Activated T-helper 17 cell treated with anti-CD3 and anti-CD28 coated beads, Interleukin-2, amount 50 U/mL, for 72 hours (primary cell): ENCODE measurements around the gene ITPKB. TPM values are rescaled to one million over a fixed set of nuclear protein-coding genes. Genes with fewer than 3 reads are reported as not detected.
A peak's percentile ranks its signal among the peaks of the same experiment; 100 is the strongest.

ENCODE experiments used
- ATAC-seq: fragments of 150-1000 bp; cut with Tn5 transposase; replicated peaks from 2 replicates; pipeline ENCODE4 v1.10.0; 2021; ENCODE audit warnings: mild to moderate bottlenecking, moderate library complexity
- H3K27ac Mint-ChIP-seq: one replicate; pipeline ENCODE4 v1.8.0; 2022; ENCODE audit warnings: mixed read lengths
- H3K27me3 Mint-ChIP-seq: one replicate; pipeline ENCODE4 v1.8.0; 2022; ENCODE audit warnings: mixed read lengths
- H3K36me3 Mint-ChIP-seq: one replicate; pipeline ENCODE4 v1.8.0; 2022; ENCODE audit warnings: low read depth, mild to moderate bottlenecking, mixed read lengths
- H3K4me1 Mint-ChIP-seq: one replicate; pipeline ENCODE4 v1.8.0; 2022; ENCODE audit warnings: mixed read lengths
- H3K4me3 Mint-ChIP-seq: one replicate; pipeline ENCODE4 v1.8.0; 2022; ENCODE audit warnings: mild to moderate bottlenecking, mixed read lengths
- H3K9me3 Mint-ChIP-seq: one replicate; pipeline ENCODE4 v1.8.0; 2022; ENCODE audit warnings: mixed read lengths
- total RNA-seq, 2 donors: library from RNA; stranded (reverse); gene quantifications; one replicate each; pipeline ENCODE4 v1.2.3, GENCODE V29; 2022

ITPKB gene
- total RNA-seq, 2 donors from 2014 or later, result 30.1 to 39.2 TPM

GRCh38 chr1:226743259-226743658, 4.2 kb upstream of the ITPKB start:
- no peaks in the 10 kb centered on the region for H3K9me3 Mint-ChIP-seq
- no peak overlapping the region for H3K27ac Mint-ChIP-seq
- H3K27me3 Mint-ChIP-seq, result no peaks in the 10 kb centered on the region
- peaks cover 4% of the 10 kb centered on the region for H3K4me1 Mint-ChIP-seq
- H3K4me3 Mint-ChIP-seq, result no peak overlapping the region
- ATAC-seq, result no peak
- H3K36me3 Mint-ChIP-seq, result peaks cover 8% of the 10 kb centered on the region

GRCh38 chr1:226741009-226741408, 1.9 kb upstream of the ITPKB start:
- no peak overlapping the region for H3K27ac Mint-ChIP-seq
- peak overlapping the region; percentile 41 for H3K4me3 Mint-ChIP-seq
- no peak for ATAC-seq
- H3K4me1 Mint-ChIP-seq, result peaks cover 4% of the 10 kb centered on the region
- H3K27me3 Mint-ChIP-seq, result no peaks in the 10 kb centered on the region
- no peaks in the 10 kb centered on the region for H3K9me3 Mint-ChIP-seq
- peaks cover 19% of the 10 kb centered on the region for H3K36me3 Mint-ChIP-seq

- H3K4me3 Mint-ChIP-seq, result peak overlapping the region; percentile 83
- H3K4me1 Mint-ChIP-seq, result peaks cover 5% of the 10 kb centered on the region
- H3K27me3 Mint-ChIP-seq, result no peaks in the 10 kb centered on the region
- H3K27ac Mint-ChIP-seq, result peak overlapping the region; percentile 94
- H3K9me3 Mint-ChIP-seq, result no peaks in the 10 kb centered on the region
- no peak for ATAC-seq
- peaks cover 32% of the 10 kb centered on the region for H3K36me3 Mint-ChIP-seq
These were observed 599 bp upstream of the ITPKB start for GRCh38 chr1:226739696-226740065.

DNA sequence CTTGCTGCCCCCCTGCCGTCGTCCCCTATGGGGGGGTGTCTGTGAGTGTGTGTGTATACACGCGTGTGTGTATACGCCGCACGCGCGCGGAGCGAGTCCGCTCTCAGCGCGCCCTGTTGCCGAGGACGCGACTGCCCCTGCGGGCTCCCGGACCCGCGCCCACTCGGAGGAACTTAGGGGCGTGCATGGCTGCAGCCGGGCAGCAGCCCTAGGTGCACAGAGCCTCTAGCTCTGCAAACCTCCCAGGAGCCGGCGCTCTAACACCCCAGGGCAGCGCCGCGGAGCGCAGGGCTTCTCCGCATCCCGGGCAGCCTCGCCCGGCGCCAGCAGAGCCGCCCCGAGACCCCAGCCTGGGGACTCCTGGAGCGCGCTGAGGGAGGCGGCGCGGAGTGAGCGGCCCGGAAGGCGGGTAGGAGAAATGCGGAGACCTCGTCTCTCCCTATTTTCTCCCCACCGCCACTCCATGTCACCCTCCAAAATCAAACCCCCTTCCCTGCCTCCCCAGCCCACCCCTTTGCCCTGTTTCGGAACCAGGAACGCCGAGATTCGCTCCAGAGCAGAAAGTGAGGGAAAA, 574 bp downstream of the ITPKB start:
- H3K4me3 Mint-ChIP-seq, result peak overlapping the region; percentile 83
- peaks cover 44% of the 10 kb centered on the region for H3K36me3 Mint-ChIP-seq

DNA sequence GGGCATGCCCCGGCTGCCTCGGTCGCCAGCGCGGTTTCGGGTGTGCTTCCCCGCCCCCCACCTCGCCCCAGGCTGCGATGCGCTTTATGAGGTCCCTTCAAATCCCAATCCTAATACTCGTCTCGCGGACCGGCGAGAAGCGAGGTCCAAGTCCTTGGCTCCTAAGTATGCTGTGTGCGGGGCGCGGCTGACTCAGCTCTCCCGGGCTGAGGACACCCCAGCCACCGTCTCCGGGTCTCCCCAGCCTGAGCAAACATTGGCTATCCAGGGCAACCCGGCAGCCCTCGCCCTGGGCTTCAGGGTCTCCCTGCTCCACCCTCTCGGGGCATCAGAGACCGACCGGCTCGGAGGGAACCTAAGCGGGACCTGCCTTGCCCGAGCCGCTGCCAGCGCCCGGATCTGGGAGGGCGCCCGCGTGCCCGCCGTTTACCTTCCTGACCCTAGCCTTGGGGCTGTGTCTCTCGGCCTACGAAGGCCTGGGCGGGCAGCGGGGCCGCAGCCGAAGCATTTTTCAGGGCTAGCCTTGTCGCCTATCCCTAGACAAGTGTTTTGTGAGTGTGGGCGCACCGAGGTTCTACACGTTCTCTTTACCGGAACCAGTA, 1.2 kb downstream of the ITPKB start:
- Mint-ChIP-seq H3K36me3 (peaks cover 50% of the 10 kb centered on the region), H3K4me3 (peak overlapping the region; percentile 83), H3K4me1 (peaks cover 16% of the 10 kb centered on the region), H3K9me3 (no peaks in the 10 kb centered on the region), H3K27ac (no peak overlapping the region), H3K27me3 (no peaks in the 10 kb centered on the region)
- peak; percentile 37 for ATAC-seq

More for the DNA sequence above, 574 bp downstream of the ITPKB start:
- Mint-ChIP-seq H3K4me1 (peaks cover 13% of the 10 kb centered on the region), H3K27me3 (no peaks in the 10 kb centered on the region), H3K9me3 (no peaks in the 10 kb centered on the region), H3K27ac (peak overlapping the region; percentile 94)
- ATAC-seq, result peak; percentile 20

DNA sequence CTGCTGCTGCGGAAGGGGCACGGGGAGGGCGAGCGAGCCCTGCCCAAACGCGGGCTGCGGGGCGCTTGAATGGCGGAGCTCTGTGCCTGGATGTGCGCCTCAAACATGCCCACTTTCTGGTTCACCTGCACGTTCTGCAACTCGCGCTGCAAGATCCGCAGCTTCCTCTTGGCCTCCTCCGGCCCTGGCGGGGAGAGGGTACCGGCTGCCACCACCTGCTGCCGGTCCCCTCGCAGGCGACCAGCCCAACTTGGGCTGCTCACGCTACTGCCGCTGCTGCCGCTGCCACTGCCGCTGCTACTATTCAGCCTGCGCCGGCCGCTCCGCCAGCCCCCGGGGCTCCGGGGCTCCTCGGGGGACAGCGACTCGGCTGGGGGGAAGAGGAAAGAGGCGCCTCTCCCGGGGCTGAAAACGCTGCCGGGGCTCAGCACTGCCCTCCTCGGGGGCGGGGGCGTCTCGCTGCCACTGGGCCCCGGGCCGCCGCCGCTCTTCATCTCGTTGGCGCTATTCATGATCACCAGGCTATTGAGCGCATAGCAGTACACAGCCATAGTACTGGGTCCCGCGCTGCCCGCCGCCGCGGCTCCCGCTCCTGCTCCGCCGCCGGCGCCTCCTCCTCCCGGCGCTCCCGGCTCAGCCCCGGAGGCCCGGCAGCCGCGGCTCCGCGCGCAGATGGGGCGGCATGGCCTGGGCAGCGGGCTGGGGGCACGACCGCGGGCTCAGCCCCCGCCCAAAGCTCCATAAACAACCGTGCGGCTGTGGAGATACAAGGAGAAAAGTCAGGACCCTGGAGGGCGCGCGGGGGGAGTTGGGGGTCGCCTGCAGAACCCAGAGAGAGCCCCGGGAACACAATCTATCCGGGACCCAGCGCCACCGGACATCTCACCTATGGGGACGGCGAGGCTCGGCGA, 1.9 kb downstream of the ITPKB start:
- peak; percentile 35 for ATAC-seq
- no peaks in the 10 kb centered on the region for H3K9me3 Mint-ChIP-seq
- peak overlapping the region; percentile 92 for H3K27ac Mint-ChIP-seq
- H3K4me3 Mint-ChIP-seq, result peak overlapping the region; percentile 83
- no peaks in the 10 kb centered on the region for H3K27me3 Mint-ChIP-seq
- peaks cover 20% of the 10 kb centered on the region for H3K4me1 Mint-ChIP-seq
- peaks cover 57% of the 10 kb centered on the region for H3K36me3 Mint-ChIP-seq

GRCh38 chr1:226736001-226736907, 2.8 kb downstream of the ITPKB start:
- H3K4me3 Mint-ChIP-seq, result peak overlapping the region; percentile 83
- H3K36me3 Mint-ChIP-seq, result peaks cover 66% of the 10 kb centered on the region
- no peaks in the 10 kb centered on the region for H3K27me3 Mint-ChIP-seq
- peaks cover 25% of the 10 kb centered on the region for H3K4me1 Mint-ChIP-seq
- ATAC-seq, result peak; percentile 7
- H3K9me3 Mint-ChIP-seq, result no peaks in the 10 kb centered on the region
- peak overlapping the region; percentile 92 for H3K27ac Mint-ChIP-seq

- no peak for ATAC-seq
- Mint-ChIP-seq H3K36me3 (peaks cover 73% of the 10 kb centered on the region), H3K27ac (peak overlapping the region; percentile 92), H3K4me3 (peak overlapping the region; percentile 83), H3K9me3 (no peaks in the 10 kb centered on the region), H3K4me1 (peaks cover 31% of the 10 kb centered on the region), H3K27me3 (no peaks in the 10 kb centered on the region)
These were observed 3.5 kb downstream of the ITPKB start for GRCh38 chr1:226735576-226735975.

GRCh38 chr1:226734611-226735153, 4.4 kb downstream of the ITPKB start:
- peak overlapping the region; percentile 92 for H3K27ac Mint-ChIP-seq
- H3K36me3 Mint-ChIP-seq, result peaks cover 82% of the 10 kb centered on the region
- ATAC-seq, result peak; percentile 26

DNA sequence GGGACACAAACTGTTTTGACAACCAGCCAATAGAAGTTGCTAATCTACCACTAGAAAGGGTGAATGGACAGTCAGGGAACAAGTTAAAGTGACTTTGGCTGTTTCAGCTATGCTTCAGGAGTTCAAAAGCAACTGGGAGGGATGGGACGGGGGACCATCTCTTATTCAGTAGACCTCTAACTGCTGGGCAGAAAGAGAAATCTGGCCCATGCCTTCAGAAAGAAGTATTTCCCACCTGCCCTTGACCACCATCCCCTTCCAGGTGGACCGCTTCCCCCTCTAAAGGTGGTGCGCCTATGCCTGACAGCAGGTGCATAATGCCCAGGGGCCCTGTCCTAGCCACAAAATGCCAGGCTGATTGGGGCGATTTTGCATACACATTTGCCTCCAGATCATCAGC, 5.2 kb downstream of the ITPKB start:
- ATAC-seq, result no peak
- no peaks in the 10 kb centered on the region for H3K9me3 Mint-ChIP-seq
- H3K36me3 Mint-ChIP-seq, result peaks cover 83% of the 10 kb centered on the region
- peak overlapping the region; percentile 83 for H3K4me3 Mint-ChIP-seq
- peaks cover 30% of the 10 kb centered on the region for H3K4me1 Mint-ChIP-seq
- H3K27me3 Mint-ChIP-seq, result no peaks in the 10 kb centered on the region
- peak overlapping the region; percentile 92 for H3K27ac Mint-ChIP-seq

More at GRCh38 chr1:226734611-226735153, 4.4 kb downstream of the ITPKB start:
- Mint-ChIP-seq H3K4me3 (peak overlapping the region; percentile 83), H3K9me3 (no peaks in the 10 kb centered on the region), H3K4me1 (peaks cover 28% of the 10 kb centered on the region), H3K27me3 (no peaks in the 10 kb centered on the region)

- Mint-ChIP-seq H3K27me3 (no peaks in the 10 kb centered on the region), H3K27ac (peak overlapping the region; percentile 92), H3K9me3 (no peaks in the 10 kb centered on the region), H3K4me1 (peaks cover 36% of the 10 kb centered on the region), H3K36me3 (peaks cover 88% of the 10 kb centered on the region), H3K4me3 (peak overlapping the region; percentile 83)
- ATAC-seq, result no peak
These were observed 5.8 kb downstream of the ITPKB start for GRCh38 chr1:226733304-226733703.

DNA sequence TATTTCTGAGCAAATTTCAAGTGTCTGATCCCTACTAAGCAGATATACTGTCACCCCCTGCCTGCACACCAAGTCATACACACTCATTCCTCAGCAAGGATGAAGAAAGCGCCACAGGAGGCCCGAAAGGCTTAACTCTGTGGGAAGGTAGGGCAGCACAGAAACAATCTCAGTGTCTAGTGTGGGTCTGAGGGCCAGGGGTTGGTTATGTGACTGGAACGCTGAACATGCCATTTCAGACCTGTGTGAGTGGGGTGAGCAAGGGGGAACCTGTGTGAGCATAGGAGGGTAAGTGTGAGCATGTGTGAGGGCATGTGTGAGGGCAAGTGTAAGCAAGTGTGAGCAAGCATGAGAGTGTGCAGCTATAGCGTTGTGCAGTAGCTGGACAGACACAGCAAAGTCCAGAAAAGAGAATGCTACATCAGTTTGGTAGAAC, 6.2 kb downstream of the ITPKB start:
- Mint-ChIP-seq H3K27ac (peak overlapping the region; percentile 92), H3K4me1 (peaks cover 40% of the 10 kb centered on the region), H3K36me3 (peaks cover 92% of the 10 kb centered on the region), H3K9me3 (no peaks in the 10 kb centered on the region), H3K4me3 (peak overlapping the region; percentile 83), H3K27me3 (no peaks in the 10 kb centered on the region)
- ATAC-seq, result peak; percentile 25

DNA sequence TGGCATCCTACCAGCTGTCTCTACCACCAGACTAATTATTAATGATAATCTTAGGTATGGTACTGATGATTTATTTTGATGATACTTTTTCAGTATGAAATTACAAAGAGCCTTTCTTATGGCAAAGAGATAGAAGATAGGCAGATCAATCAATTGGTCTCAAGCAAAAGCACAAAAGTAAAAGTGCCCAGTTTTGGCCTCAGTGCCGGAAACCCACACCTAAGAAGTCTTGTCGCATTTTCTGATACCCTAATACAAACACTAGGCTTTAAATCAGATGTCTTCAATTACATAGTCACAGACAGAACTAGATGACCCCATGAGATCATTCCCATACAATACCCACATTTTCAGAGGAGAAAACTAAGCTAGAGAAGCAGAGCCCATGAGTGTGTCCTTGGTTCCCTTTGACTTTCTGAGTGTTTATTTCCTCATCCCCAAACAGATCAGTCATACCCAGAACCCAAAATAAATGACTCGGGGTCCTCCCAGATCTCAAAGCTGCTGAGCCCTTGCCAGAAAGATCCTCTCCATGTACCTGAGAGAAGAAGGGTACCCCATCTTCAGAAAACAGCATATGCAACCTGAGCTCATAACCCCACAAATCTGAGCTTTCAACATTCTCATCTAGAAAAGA, 7.7 kb downstream of the ITPKB start:
- Mint-ChIP-seq H3K36me3 (peaks cover 100% of the 10 kb centered on the region), H3K27ac (peak overlapping the region; percentile 92), H3K9me3 (no peaks in the 10 kb centered on the region), H3K4me3 (peak overlapping the region; percentile 83), H3K27me3 (no peaks in the 10 kb centered on the region), H3K4me1 (peaks cover 54% of the 10 kb centered on the region)
- peak; percentile 43 for ATAC-seq
